ENCODE data around the gene DGKI.

Gene DGKI

GRCh38 chr7:137771679-137772078 lies 75.1 kb downstream of the DGKI start:
- Histone ChIP-seq H3K4me3 (ENCODE audit: low read depth in 1 of 5, low read length in 5 of 5) (no peak overlapping the region), H3K27me3 (ENCODE audit: control insufficient read depth in 5 of 5, insufficient read depth in 4 of 5, low read length in 5 of 5) (no peaks in the 10 kb centered on the region), H3K9ac (ENCODE audit: low read length in 5 of 5) (no peak overlapping the region), H3K36me3 (ENCODE audit: control insufficient read depth in 5 of 5, insufficient read depth in 5 of 5, low read length in 5 of 5) (no peaks in the 10 kb centered on the region), H3K4me1 (ENCODE audit: control insufficient read depth in 5 of 5, insufficient read depth in 5 of 5, low read length in 5 of 5) (peaks cover 0 to 17% (median 6%) of the 10 kb centered on the region in 5 donors), H3K9me3 (ENCODE audit: control insufficient read depth in 5 of 5, low read length in 5 of 5) (no peaks in the 10 kb centered on the region), H3K27ac (ENCODE audit: low read depth, low read length) (no peak overlapping the region)

DNA sequence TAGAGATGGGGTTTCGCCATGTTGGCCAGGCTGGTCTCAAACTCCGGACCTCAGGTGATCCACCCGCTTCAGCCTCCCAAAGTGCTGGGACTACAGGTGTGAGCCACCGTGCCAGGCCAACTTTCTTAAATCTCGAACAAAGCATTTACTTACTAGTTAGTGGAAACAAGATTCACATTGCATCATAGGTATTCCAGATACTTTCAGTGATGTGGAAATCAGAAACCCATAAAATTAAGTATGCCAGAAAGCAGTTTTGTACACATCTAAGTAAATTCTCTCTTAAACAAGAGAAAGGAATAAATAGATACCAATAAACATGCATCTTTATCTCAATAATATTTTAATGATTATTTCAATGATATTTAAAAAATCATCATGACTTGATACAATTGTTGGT lies 75.5 kb downstream of the DGKI start:
- H3K27me3 ChIP-seq (ENCODE audit: control insufficient read depth in 5 of 5, insufficient read depth in 4 of 5, low read length in 5 of 5): no peaks in the 10 kb centered on the region
- no peak overlapping the region for H3K9ac ChIP-seq (ENCODE audit: low read length in 5 of 5)
- peaks cover 0 to 19% (median 6%) of the 10 kb centered on the region in 5 donors for H3K4me1 ChIP-seq (ENCODE audit: control insufficient read depth in 5 of 5, insufficient read depth in 5 of 5, low read length in 5 of 5)
- no peaks in the 10 kb centered on the region for H3K9me3 ChIP-seq (ENCODE audit: control insufficient read depth in 5 of 5, low read length in 5 of 5)
- no peak overlapping the region for H3K27ac ChIP-seq (ENCODE audit: low read depth, low read length)
- no peak overlapping the region for H3K4me3 ChIP-seq (ENCODE audit: low read depth in 1 of 5, low read length in 5 of 5)
- no peaks in the 10 kb centered on the region for H3K36me3 ChIP-seq (ENCODE audit: control insufficient read depth in 5 of 5, insufficient read depth in 5 of 5, low read length in 5 of 5)

- Histone ChIP-seq H3K36me3 (ENCODE audit: control insufficient read depth in 5 of 5, insufficient read depth in 5 of 5, low read length in 5 of 5) (no peaks in the 10 kb centered on the region), H3K9ac (ENCODE audit: low read length in 5 of 5) (no peak overlapping the region), H3K4me3 (ENCODE audit: low read depth in 1 of 5, low read length in 5 of 5) (peak overlapping the region in 1 of 5 donors; percentile 25), H3K27me3 (ENCODE audit: control insufficient read depth in 5 of 5, insufficient read depth in 4 of 5, low read length in 5 of 5) (no peaks in the 10 kb centered on the region), H3K27ac (ENCODE audit: low read depth, low read length) (no peak overlapping the region), H3K9me3 (ENCODE audit: control insufficient read depth in 5 of 5, low read length in 5 of 5) (no peaks in the 10 kb centered on the region), H3K4me1 (ENCODE audit: control insufficient read depth in 5 of 5, insufficient read depth in 5 of 5, low read length in 5 of 5) (peaks cover 0 to 19% (median 6%) of the 10 kb centered on the region in 5 donors)
Measured at GRCh38 chr7:137768366-137768765, 78.4 kb downstream of the DGKI start.

DNA sequence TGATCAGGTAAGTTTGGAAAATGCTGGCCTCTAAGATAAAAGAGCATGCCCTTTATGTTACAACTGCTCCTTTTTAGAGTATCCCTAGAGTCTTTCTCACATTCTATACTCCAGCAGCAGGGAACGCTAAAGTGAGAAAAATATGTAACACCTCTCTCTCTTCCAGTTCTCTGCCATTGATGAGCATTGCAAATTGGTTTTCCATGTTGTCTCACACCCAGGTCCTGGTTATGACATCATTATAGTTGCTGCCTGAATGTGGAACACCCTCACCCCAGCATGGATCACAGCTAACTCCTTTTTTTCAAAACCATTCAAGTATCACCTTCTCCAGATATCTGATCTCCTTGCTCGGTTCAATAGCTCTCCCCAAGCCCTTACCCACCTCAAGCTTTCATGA lies 84.4 kb downstream of the DGKI start:
- Histone ChIP-seq H3K9me3 (ENCODE audit: control insufficient read depth in 5 of 5, low read length in 5 of 5) (no peaks in the 10 kb centered on the region), H3K4me3 (ENCODE audit: low read depth in 1 of 5, low read length in 5 of 5) (no peak overlapping the region), H3K9ac (ENCODE audit: low read length in 5 of 5) (no peak overlapping the region), H3K27me3 (ENCODE audit: control insufficient read depth in 5 of 5, insufficient read depth in 4 of 5, low read length in 5 of 5) (no peaks in the 10 kb centered on the region), H3K36me3 (ENCODE audit: control insufficient read depth in 5 of 5, insufficient read depth in 5 of 5, low read length in 5 of 5) (no peaks in the 10 kb centered on the region), H3K4me1 (ENCODE audit: control insufficient read depth in 5 of 5, insufficient read depth in 5 of 5, low read length in 5 of 5) (peaks cover 0 to 7% (median 0%) of the 10 kb centered on the region in 5 donors), H3K27ac (ENCODE audit: low read depth, low read length) (no peak overlapping the region)

DNA sequence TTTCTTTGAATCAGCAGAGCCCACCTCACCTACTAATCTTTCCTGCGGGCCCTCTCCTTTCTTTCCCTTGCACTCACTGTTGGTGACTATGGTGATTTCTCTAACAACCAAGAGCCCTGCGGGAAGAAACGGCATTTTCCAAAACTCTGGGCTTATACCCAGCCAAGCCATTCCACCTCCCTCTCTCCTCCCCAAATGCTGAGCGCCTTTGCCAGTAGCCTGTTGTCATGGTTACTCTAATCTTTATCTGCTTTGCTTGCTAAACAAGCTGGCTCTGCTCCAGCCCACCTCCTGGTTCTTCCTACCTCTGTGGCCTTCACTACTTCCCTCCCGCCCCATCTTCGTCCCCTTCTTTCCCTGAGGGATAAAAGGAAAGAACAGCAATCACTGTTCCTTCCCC lies 86.7 kb downstream of the DGKI start:
- Histone ChIP-seq H3K4me1 (ENCODE audit: control insufficient read depth in 5 of 5, insufficient read depth in 5 of 5, low read length in 5 of 5) (no peaks in the 10 kb centered on the region), H3K9ac (ENCODE audit: low read length in 5 of 5) (no peak overlapping the region), H3K27ac (ENCODE audit: low read depth, low read length) (no peak overlapping the region), H3K27me3 (ENCODE audit: control insufficient read depth in 5 of 5, insufficient read depth in 4 of 5, low read length in 5 of 5) (no peaks in the 10 kb centered on the region), H3K36me3 (ENCODE audit: control insufficient read depth in 5 of 5, insufficient read depth in 5 of 5, low read length in 5 of 5) (no peaks in the 10 kb centered on the region), H3K9me3 (ENCODE audit: control insufficient read depth in 5 of 5, low read length in 5 of 5) (no peaks in the 10 kb centered on the region), H3K4me3 (ENCODE audit: low read depth in 1 of 5, low read length in 5 of 5) (no peak overlapping the region)

- Histone ChIP-seq H3K36me3 (ENCODE audit: control insufficient read depth in 5 of 5, insufficient read depth in 5 of 5, low read length in 5 of 5) (no peaks in the 10 kb centered on the region), H3K27ac (ENCODE audit: low read depth, low read length) (no peak overlapping the region), H3K4me3 (ENCODE audit: low read depth in 1 of 5, low read length in 5 of 5) (no peak overlapping the region), H3K27me3 (ENCODE audit: control insufficient read depth in 5 of 5, insufficient read depth in 4 of 5, low read length in 5 of 5) (no peaks in the 10 kb centered on the region), H3K9me3 (ENCODE audit: control insufficient read depth in 5 of 5, low read length in 5 of 5) (no peaks in the 10 kb centered on the region), H3K4me1 (ENCODE audit: control insufficient read depth in 5 of 5, insufficient read depth in 5 of 5, low read length in 5 of 5) (no peaks in the 10 kb centered on the region), H3K9ac (ENCODE audit: low read length in 5 of 5) (no peak overlapping the region)
Measured at GRCh38 chr7:137757146-137757925, 89.4 kb downstream of the DGKI start.

GRCh38 chr7:137755846-137756651 lies 90.7 kb downstream of the DGKI start:
- H3K4me1 ChIP-seq (ENCODE audit: control insufficient read depth in 5 of 5, insufficient read depth in 5 of 5, low read length in 5 of 5): no peaks in the 10 kb centered on the region
- H3K9me3 ChIP-seq (ENCODE audit: control insufficient read depth in 5 of 5, low read length in 5 of 5): no peaks in the 10 kb centered on the region
- no peaks in the 10 kb centered on the region for H3K36me3 ChIP-seq (ENCODE audit: control insufficient read depth in 5 of 5, insufficient read depth in 5 of 5, low read length in 5 of 5)
- no peaks in the 10 kb centered on the region for H3K27me3 ChIP-seq (ENCODE audit: control insufficient read depth in 5 of 5, insufficient read depth in 4 of 5, low read length in 5 of 5)
- no peak overlapping the region for H3K4me3 ChIP-seq (ENCODE audit: low read depth in 1 of 5, low read length in 5 of 5)
- no peak overlapping the region for H3K9ac ChIP-seq (ENCODE audit: low read length in 5 of 5)
- no peak overlapping the region for H3K27ac ChIP-seq (ENCODE audit: low read depth, low read length)

DNA sequence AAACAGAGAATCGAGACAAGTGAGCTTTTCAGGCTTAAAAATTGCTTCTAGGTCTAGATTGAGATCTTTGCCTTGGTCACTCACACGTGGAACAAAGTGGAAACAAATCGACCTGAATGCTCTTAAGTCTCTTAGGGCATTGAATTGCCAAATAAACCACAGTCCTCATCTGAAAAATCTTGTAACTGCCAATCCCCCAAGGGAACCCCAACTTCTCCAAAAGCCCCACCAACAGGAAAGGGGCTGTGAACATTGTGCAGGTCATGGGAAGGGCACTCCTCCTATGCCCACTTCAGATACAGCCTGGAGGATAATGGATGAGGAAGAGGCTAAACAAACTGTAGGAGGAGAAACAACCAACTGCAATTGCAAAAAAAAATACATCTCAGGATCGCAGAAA lies 91.3 kb downstream of the DGKI start:
- Histone ChIP-seq H3K4me3 (ENCODE audit: low read depth in 1 of 5, low read length in 5 of 5) (no peak overlapping the region), H3K27me3 (ENCODE audit: control insufficient read depth in 5 of 5, insufficient read depth in 4 of 5, low read length in 5 of 5) (no peaks in the 10 kb centered on the region), H3K9me3 (ENCODE audit: control insufficient read depth in 5 of 5, low read length in 5 of 5) (no peaks in the 10 kb centered on the region), H3K4me1 (ENCODE audit: control insufficient read depth in 5 of 5, insufficient read depth in 5 of 5, low read length in 5 of 5) (no peaks in the 10 kb centered on the region), H3K36me3 (ENCODE audit: control insufficient read depth in 5 of 5, insufficient read depth in 5 of 5, low read length in 5 of 5) (no peaks in the 10 kb centered on the region), H3K9ac (ENCODE audit: low read length in 5 of 5) (no peak overlapping the region), H3K27ac (ENCODE audit: low read depth, low read length) (no peak overlapping the region)

- H3K4me3 ChIP-seq (ENCODE audit: low read depth in 1 of 5, low read length in 5 of 5): no peak overlapping the region
Measured at GRCh38 chr7:137753948-137754851, 92.6 kb downstream of the DGKI start.

More at GRCh38 chr7:137753948-137754851, 92.6 kb downstream of the DGKI start:
- no peaks in the 10 kb centered on the region for H3K27me3 ChIP-seq (ENCODE audit: control insufficient read depth in 5 of 5, insufficient read depth in 4 of 5, low read length in 5 of 5)
- H3K9me3 ChIP-seq (ENCODE audit: control insufficient read depth in 5 of 5, low read length in 5 of 5): no peaks in the 10 kb centered on the region
- no peak overlapping the region for H3K9ac ChIP-seq (ENCODE audit: low read length in 5 of 5)
- no peaks in the 10 kb centered on the region for H3K4me1 ChIP-seq (ENCODE audit: control insufficient read depth in 5 of 5, insufficient read depth in 5 of 5, low read length in 5 of 5)
- no peaks in the 10 kb centered on the region for H3K36me3 ChIP-seq (ENCODE audit: control insufficient read depth in 5 of 5, insufficient read depth in 5 of 5, low read length in 5 of 5)
- H3K27ac ChIP-seq (ENCODE audit: low read depth, low read length): no peak overlapping the region

Measured in subcutaneous abdominal adipose tissue (tissue), 5 donors.